Measurements from ENCODE around the gene A1BG.

A1BG gene

GRCh38 chr19:58374200-58374599 is 20.9 kb upstream of the A1BG start:
- Histone ChIP-seq H3K27me3 (ENCODE audit: low read length) (no peaks in the 10 kb centered on the region), H3K9me3 (ENCODE audit: insufficient read depth, low read length) (no peaks in the 10 kb centered on the region), H3K4me2 (ENCODE audit: low read depth, low read length, poor library complexity, severe bottlenecking) (no peak overlapping the region), H3K9me2 (replicated peaks; ENCODE audit: insufficient read depth, low read length) (no peaks in the 10 kb centered on the region), H3K79me2 (ENCODE audit: insufficient read depth, low read length) (no peaks in the 10 kb centered on the region), H3K27ac (ENCODE audit: low read depth, low read length) (no peak overlapping the region), H3K4me3 (ENCODE audit: insufficient read depth, low read length, poor library complexity, severe bottlenecking) (no peak overlapping the region), H3K36me3 (ENCODE audit: low read length) (no peaks in the 10 kb centered on the region), H3K9ac (ENCODE audit: low read length) (no peak overlapping the region), H4K20me1 (ENCODE audit: low read depth, low read length) (no peaks in the 10 kb centered on the region), H3F3A (ENCODE audit: insufficient read depth) (no peaks in the 10 kb centered on the region), H2AFZ (ENCODE audit: low read depth, low read length, severe bottlenecking) (no peak overlapping the region)
- TF ChIP-seq EZH2phosphoT487 (conservative IDR thresholded peaks at IDR 0.05; ENCODE audit: low read length): no peak
- TF ChIP-seq CTCF (IDR thresholded peaks at IDR 0.05; ENCODE audit: insufficient read depth, low read length, poor library complexity, severe bottlenecking): no peak

GRCh38 chr19:58372311-58373133 is 19.2 kb upstream of the A1BG start:
- Histone ChIP-seq H2AFZ (ENCODE audit: low read depth, low read length, severe bottlenecking) (no peak overlapping the region), H3K9ac (ENCODE audit: low read length) (no peak overlapping the region), H3K4me2 (ENCODE audit: low read depth, low read length, poor library complexity, severe bottlenecking) (no peak overlapping the region), H3K9me3 (ENCODE audit: insufficient read depth, low read length) (no peaks in the 10 kb centered on the region), H3F3A (ENCODE audit: insufficient read depth) (no peaks in the 10 kb centered on the region), H3K36me3 (ENCODE audit: low read length) (no peaks in the 10 kb centered on the region), H3K4me3 (ENCODE audit: insufficient read depth, low read length, poor library complexity, severe bottlenecking) (no peak overlapping the region), H3K9me2 (replicated peaks; ENCODE audit: insufficient read depth, low read length) (no peaks in the 10 kb centered on the region), H3K79me2 (ENCODE audit: insufficient read depth, low read length) (no peaks in the 10 kb centered on the region), H3K27me3 (ENCODE audit: low read length) (no peaks in the 10 kb centered on the region), H3K27ac (ENCODE audit: low read depth, low read length) (no peak overlapping the region), H4K20me1 (ENCODE audit: low read depth, low read length) (no peaks in the 10 kb centered on the region)
- TF ChIP-seq EZH2phosphoT487 (conservative IDR thresholded peaks at IDR 0.05; ENCODE audit: low read length) (no peak), CTCF (IDR thresholded peaks at IDR 0.05; ENCODE audit: insufficient read depth, low read length, poor library complexity, severe bottlenecking) (no peak)

GRCh38 chr19:58368561-58369360 is 15.5 kb upstream of the A1BG start:
- Histone ChIP-seq H3K79me2 (ENCODE audit: insufficient read depth, low read length) (no peaks in the 10 kb centered on the region), H2AFZ (ENCODE audit: low read depth, low read length, severe bottlenecking) (no peak overlapping the region), H3K36me3 (ENCODE audit: low read length) (no peaks in the 10 kb centered on the region), H4K20me1 (ENCODE audit: low read depth, low read length) (no peaks in the 10 kb centered on the region), H3K27ac (ENCODE audit: low read depth, low read length) (no peak overlapping the region), H3K9ac (ENCODE audit: low read length) (no peak overlapping the region), H3K9me2 (replicated peaks; ENCODE audit: insufficient read depth, low read length) (no peaks in the 10 kb centered on the region), H3K4me2 (ENCODE audit: low read depth, low read length, poor library complexity, severe bottlenecking) (no peak overlapping the region), H3K27me3 (ENCODE audit: low read length) (no peaks in the 10 kb centered on the region), H3K4me3 (ENCODE audit: insufficient read depth, low read length, poor library complexity, severe bottlenecking) (no peak overlapping the region), H3F3A (ENCODE audit: insufficient read depth) (0 out of 2 replicates have a peak, but pooled peaks cover 3% of the 10 kb centered on the region), H3K9me3 (ENCODE audit: insufficient read depth, low read length) (no peaks in the 10 kb centered on the region)
- TF ChIP-seq EZH2phosphoT487 (conservative IDR thresholded peaks at IDR 0.05; ENCODE audit: low read length): no peak
- TF ChIP-seq CTCF (IDR thresholded peaks at IDR 0.05; ENCODE audit: insufficient read depth, low read length, poor library complexity, severe bottlenecking): no peak

All from SU-DHL-6 (cell line).